ENCODE measurements around the gene TMEM45A. TPM values are rescaled to one million over a fixed set of nuclear protein-coding genes. Genes with fewer than 3 reads are reported as not detected.

TMEM45A gene
- total RNA-seq, 1 experiment from 2014 or later, result 10.1 TPM

DNA sequence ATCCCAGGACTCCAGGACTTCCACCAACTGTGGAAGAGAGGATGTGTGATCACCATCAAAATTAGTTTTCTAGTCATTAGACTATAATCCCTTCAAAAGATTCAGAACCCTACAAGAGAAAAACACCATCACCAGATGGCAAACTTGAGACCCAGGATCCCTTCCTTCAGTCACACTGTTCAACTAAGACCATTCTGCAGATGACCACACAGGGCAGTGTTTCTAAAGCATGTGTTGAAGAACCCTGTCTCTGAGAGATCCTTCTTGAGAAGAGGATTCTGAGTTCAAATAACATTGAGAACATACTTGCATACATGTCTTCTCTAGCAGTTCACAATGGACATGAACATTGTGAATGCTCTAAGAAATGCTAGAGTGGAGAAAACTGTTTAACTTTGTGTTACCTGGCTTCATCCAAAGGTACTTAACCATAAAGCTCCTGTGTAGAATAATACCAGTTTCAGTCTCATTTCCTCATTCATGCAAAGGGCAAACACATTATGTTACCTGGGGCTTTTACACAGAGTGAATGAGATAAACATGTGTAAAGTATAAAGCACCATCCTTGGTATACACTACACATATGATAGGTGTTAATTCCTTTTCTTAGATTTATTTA is 114.6 kb downstream of the TMEM45A start:
- Histone ChIP-seq H3K4me1 (ENCODE audit: insufficient read depth, low read length) (peaks cover 3% of the 10 kb centered on the region; the same call in 1 of the 2 replicates), H4K8ac (replicated peaks; ENCODE audit: insufficient read length, low read depth, low read length) (no peak overlapping the region), H2BK15ac (ENCODE audit: low read depth, low read length) (no peak overlapping the region), H3K27ac (ENCODE audit: insufficient read length, low read depth, low read length) (no peak overlapping the region), H4K5ac (ENCODE audit: insufficient read length, low read depth, low read length) (no peak overlapping the region), H2BK120ac (ENCODE audit: low read depth, low read length, poor library complexity, severe bottlenecking) (no peak overlapping the region), H2BK5ac (ENCODE audit: insufficient read length, low read length) (no peak overlapping the region), H4K20me1 (ENCODE audit: control insufficient read depth, insufficient read depth, insufficient read length) (no peaks in the 10 kb centered on the region), H2BK20ac (ENCODE audit: low read depth, low read length, poor library complexity, severe bottlenecking) (no peak overlapping the region), H3T11ph (ENCODE audit: low read length) (no peak overlapping the region), H3K27me3 (ENCODE audit: insufficient read depth, low read length) (no peaks in the 10 kb centered on the region; the same call in 1 of the 2 replicates), H3K9ac (ENCODE audit: extremely low read depth, insufficient read length, low read length) (no peak overlapping the region), H3K4me2 (ENCODE audit: insufficient read depth, insufficient read length, low read length) (no peak overlapping the region), H3K23ac (ENCODE audit: insufficient read length, low read depth, low read length) (no peak overlapping the region), H3K79me1 (ENCODE audit: insufficient read depth, low read depth, low read length, poor library complexity, severe bottlenecking) (no peaks in the 10 kb centered on the region), H3K18ac (ENCODE audit: insufficient read length, low read depth, low read length) (no peak overlapping the region), H4K91ac (ENCODE audit: insufficient read length, low read depth, low read length) (no peak overlapping the region), H3K9me3 (ENCODE audit: control insufficient read depth, low read depth, low read length) (no peaks in the 10 kb centered on the region), H2AK5ac (ENCODE audit: insufficient read length, low read length) (no peak overlapping the region), H3K56ac (ENCODE audit: insufficient read length, low read depth, low read length) (no peak overlapping the region), H3K23me2 (ENCODE audit: insufficient read length, low read depth, low read length, poor library complexity, severe bottlenecking) (no peaks in the 10 kb centered on the region), H3K14ac (ENCODE audit: insufficient read depth, low read length) (no peak overlapping the region), H2BK12ac (ENCODE audit: insufficient read length, low read depth, low read length) (no peak overlapping the region), H2AFZ (ENCODE audit: low read length) (no peak overlapping the region), H3K79me2 (ENCODE audit: insufficient read depth, low read length) (no peaks in the 10 kb centered on the region), H3K4ac (ENCODE audit: low read depth, low read length) (no peak overlapping the region)
- no peaks in the 10 kb centered on the region for H3K36me3 Mint-ChIP-seq (ENCODE audit: insufficient read depth in 1 of 3, low read depth in 3 of 3)
- H3K27ac Mint-ChIP-seq, result no peak overlapping the region
- no peaks in the 10 kb centered on the region; the same call in none of the 2 replicates for H3K27me3 Mint-ChIP-seq (ENCODE audit: low read depth)
- no peak overlapping the region for H3K4me3 Mint-ChIP-seq
- DNase-seq, result no peak
- TF ChIP-seq, protein P1, sequence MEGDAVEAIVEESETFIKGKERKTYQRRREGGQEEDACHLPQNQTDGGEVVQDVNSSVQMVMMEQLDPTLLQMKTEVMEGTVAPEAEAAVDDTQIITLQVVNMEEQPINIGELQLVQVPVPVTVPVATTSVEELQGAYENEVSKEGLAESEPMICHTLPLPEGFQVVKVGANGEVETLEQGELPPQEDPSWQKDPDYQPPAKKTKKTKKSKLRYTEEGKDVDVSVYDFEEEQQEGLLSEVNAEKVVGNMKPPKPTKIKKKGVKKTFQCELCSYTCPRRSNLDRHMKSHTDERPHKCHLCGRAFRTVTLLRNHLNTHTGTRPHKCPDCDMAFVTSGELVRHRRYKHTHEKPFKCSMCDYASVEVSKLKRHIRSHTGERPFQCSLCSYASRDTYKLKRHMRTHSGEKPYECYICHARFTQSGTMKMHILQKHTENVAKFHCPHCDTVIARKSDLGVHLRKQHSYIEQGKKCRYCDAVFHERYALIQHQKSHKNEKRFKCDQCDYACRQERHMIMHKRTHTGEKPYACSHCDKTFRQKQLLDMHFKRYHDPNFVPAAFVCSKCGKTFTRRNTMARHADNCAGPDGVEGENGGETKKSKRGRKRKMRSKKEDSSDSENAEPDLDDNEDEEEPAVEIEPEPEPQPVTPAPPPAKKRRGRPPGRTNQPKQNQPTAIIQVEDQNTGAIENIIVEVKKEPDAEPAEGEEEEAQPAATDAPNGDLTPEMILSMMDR (conservative IDR thresholded peaks at IDR 0.05), result no peak
- peaks cover 29 to 31% of the 10 kb centered on the region in 2 experiments for H3K4me1 Mint-ChIP-seq
- H3K9me3 Mint-ChIP-seq, result no peaks in the 10 kb centered on the region
